ENCODE measurements around the gene RNFT1. TPM values are rescaled to one million over a fixed set of nuclear protein-coding genes. Genes with fewer than 3 reads are reported as not detected.
"Not testable (repeated sequence)": the region's sequence is repeated elsewhere in the genome, so short reads cannot be mapped to it uniquely, and the experiment has no call there.

Gene RNFT1
- total RNA-seq, 1 donor from 2014 or later, result 20.4 TPM

DNA sequence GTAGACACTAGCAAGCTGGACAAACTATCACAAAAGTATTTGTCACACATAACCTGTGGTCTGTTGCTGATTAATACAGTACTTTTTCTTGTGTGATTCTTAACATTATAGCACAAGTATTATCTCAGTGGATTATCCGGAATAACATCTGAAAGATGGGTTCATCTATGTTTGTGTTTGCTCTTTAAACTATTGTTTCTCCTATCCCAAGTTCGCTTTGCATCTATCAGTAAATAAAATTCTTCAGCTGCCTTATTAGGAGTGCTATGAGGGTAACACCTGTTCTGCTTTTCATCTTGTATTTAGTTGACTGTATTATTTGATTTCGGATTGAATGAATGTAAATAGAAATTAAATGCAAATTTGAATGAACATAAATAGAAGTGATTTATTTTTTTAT, 14.5 kb downstream of the RNFT1 start:
- H3K9me3 Mint-ChIP-seq, result no peaks in the 10 kb centered on the region
- H3K36me3 Mint-ChIP-seq, result peaks cover 26% of the 10 kb centered on the region
- TF ChIP-seq, protein P1, sequence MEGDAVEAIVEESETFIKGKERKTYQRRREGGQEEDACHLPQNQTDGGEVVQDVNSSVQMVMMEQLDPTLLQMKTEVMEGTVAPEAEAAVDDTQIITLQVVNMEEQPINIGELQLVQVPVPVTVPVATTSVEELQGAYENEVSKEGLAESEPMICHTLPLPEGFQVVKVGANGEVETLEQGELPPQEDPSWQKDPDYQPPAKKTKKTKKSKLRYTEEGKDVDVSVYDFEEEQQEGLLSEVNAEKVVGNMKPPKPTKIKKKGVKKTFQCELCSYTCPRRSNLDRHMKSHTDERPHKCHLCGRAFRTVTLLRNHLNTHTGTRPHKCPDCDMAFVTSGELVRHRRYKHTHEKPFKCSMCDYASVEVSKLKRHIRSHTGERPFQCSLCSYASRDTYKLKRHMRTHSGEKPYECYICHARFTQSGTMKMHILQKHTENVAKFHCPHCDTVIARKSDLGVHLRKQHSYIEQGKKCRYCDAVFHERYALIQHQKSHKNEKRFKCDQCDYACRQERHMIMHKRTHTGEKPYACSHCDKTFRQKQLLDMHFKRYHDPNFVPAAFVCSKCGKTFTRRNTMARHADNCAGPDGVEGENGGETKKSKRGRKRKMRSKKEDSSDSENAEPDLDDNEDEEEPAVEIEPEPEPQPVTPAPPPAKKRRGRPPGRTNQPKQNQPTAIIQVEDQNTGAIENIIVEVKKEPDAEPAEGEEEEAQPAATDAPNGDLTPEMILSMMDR (IDR thresholded peaks at IDR 0.05; ENCODE audit: unreplicated experiment), result no peak
- no peak overlapping the region for H3K27ac Mint-ChIP-seq
- no peaks in the 10 kb centered on the region for H3K27me3 Mint-ChIP-seq (ENCODE audit: low read depth)
- H3K4me1 Mint-ChIP-seq, result no peaks in the 10 kb centered on the region
- no peak for DNase-seq (ENCODE audit: low spot score in 2 of 2, unreplicated experiment in 2 of 2)
- H3K4me3 Mint-ChIP-seq, result no peak overlapping the region

DNA sequence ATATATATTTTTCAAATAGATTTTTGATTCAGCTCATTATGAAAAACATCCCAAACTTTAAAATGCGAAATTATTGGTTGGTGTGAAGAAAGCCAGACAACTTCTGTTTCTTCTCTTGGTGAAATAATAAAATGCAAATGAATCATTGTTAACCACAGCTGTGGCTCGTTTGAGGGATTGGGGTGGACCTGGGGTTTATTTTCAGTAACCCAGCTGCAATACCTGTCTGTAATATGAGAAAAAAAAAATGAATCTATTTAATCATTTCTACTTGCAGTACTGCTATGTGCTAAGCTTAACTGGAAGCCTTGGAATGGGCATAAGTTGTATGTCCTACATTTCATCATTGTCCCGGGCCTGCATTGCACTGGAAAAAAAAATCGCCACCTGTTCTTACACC, 17.2 kb downstream of the RNFT1 start:
- not testable (repeated sequence) for H3K4me3 Mint-ChIP-seq; H3K27me3 Mint-ChIP-seq (ENCODE audit: low read depth); H3K4me1 Mint-ChIP-seq; H3K9me3 Mint-ChIP-seq; DNase-seq (ENCODE audit: low spot score in 2 of 2, unreplicated experiment in 2 of 2); H3K27ac Mint-ChIP-seq
- H3K36me3 Mint-ChIP-seq, result peaks cover 30% of the 10 kb centered on the region

DNA sequence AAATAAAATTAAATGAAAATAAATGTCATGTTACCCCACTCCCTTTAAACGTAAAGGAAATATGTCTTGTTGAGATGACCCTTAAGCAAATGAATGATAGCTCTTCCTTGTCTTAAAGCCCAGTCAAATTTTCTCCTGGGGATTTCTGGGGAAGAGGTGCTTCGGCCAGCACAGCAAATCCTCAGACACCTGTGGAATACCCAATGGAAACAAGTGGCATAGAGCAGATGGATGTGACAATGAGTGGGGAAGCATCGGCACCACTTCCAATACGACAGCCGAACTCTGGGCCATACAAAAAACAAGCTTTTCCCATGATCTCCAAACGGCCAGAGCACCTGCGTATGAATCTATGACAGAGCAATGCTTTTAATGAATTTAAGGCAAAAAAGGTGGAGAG, 18.1 kb downstream of the RNFT1 start:
- H3K4me3 Mint-ChIP-seq; H3K27ac Mint-ChIP-seq; H3K9me3 Mint-ChIP-seq; DNase-seq (ENCODE audit: low spot score in 2 of 2, unreplicated experiment in 2 of 2); H3K4me1 Mint-ChIP-seq; H3K27me3 Mint-ChIP-seq (ENCODE audit: low read depth): not testable (repeated sequence)
- peaks cover 31% of the 10 kb centered on the region for H3K36me3 Mint-ChIP-seq

DNA sequence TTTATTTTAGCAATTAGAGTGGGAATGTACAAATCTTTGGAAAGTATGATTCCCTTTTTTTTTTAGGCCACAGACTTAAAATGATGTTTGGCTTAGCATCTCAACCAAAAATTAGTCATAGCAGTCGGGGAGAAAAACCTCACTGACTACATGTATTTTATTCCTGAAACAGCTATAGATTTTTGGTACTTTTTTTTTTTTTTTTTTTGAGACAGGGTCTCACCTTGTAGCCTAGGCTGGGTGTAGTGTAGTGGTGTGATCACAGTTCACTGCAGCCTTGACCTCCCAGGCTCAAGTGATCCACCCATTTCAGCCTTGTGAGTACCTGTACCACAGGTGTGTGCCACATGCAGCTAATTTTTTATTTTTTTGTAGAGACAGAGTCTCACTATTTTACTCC, 23.4 kb downstream of the RNFT1 start:
- H3K4me3 Mint-ChIP-seq, result no peak overlapping the region
- no peak for DNase-seq (ENCODE audit: low spot score in 2 of 2, unreplicated experiment in 2 of 2)
- H3K27me3 Mint-ChIP-seq (ENCODE audit: low read depth), result no peaks in the 10 kb centered on the region
- H3K4me1 Mint-ChIP-seq, result no peaks in the 10 kb centered on the region
- peaks cover 39% of the 10 kb centered on the region for H3K36me3 Mint-ChIP-seq
- H3K27ac Mint-ChIP-seq, result no peak overlapping the region
- H3K9me3 Mint-ChIP-seq, result no peaks in the 10 kb centered on the region
- TF ChIP-seq, protein P1 (IDR thresholded peaks at IDR 0.05; ENCODE audit: unreplicated experiment), result no peak

DNA sequence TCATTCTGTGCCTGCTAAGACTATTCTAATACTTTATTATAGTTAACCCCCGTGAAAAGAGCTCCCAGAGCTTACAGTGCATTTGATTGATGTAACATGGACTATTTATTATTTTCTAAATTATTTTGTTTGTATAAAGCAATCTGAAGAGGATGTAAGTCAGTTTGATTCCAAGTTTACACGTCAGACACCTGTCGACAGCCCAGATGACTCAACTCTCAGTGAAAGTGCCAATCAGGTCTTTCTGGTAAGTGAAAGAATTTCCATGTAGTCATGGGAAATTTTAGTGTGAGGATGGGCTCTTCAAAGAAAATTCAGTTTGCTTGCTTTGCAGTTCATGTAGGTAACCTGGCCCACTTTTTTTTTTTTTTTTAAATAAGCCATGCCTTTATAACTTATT, 23.8 kb downstream of the RNFT1 start:
- DNase-seq (ENCODE audit: low spot score in 2 of 2, unreplicated experiment in 2 of 2); H3K4me3 Mint-ChIP-seq; H3K27me3 Mint-ChIP-seq (ENCODE audit: low read depth); H3K4me1 Mint-ChIP-seq; H3K9me3 Mint-ChIP-seq; H3K27ac Mint-ChIP-seq: not testable (repeated sequence)
- peaks cover 37% of the 10 kb centered on the region for H3K36me3 Mint-ChIP-seq

DNA sequence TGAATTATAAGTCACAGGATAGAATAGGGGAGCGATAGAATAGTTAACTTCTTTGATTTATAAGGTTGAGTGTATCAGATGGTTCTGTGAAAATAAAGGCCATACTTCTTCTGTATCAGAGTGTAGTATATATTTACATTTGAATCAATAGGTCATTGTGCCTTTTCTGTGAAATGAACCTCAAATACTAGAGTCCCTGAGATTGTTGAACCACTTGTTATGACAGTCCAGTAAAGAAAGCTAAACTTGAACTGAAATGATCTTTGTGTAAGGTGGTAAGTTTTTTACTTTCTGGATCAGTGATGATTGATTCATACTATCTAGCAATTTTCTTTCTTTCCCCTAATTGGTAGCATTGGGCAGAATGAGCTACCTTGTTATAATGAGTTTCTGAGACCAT, 31.2 kb downstream of the RNFT1 start:
- not testable (repeated sequence) for H3K9me3 Mint-ChIP-seq; DNase-seq (ENCODE audit: low spot score in 2 of 2, unreplicated experiment in 2 of 2); H3K4me1 Mint-ChIP-seq; H3K27ac Mint-ChIP-seq; H3K27me3 Mint-ChIP-seq (ENCODE audit: low read depth); H3K4me3 Mint-ChIP-seq
- H3K36me3 Mint-ChIP-seq, result peaks cover 54% of the 10 kb centered on the region

DNA sequence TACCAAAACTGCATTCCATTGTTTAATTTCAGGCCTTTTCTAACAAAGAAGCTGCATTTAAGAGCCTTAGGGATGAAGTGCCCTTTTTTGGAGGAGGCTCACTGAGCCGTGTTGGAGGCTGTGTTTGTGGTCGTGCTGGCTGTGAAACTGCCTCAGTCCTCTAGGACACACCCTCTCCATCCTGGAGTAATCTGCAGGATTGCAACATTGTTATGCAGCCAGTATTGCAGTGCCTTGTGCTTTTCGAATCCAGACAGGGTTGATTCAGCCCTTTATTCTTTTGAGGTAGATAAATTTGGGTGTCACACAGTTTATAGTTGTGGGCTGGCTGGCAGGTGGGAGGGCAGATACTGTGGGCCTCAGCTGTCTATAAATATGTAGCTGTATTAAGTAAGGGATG, 33.8 kb downstream of the RNFT1 start:
- H3K27me3 Mint-ChIP-seq (ENCODE audit: low read depth); H3K4me1 Mint-ChIP-seq; H3K9me3 Mint-ChIP-seq; H3K4me3 Mint-ChIP-seq; DNase-seq (ENCODE audit: low spot score in 2 of 2, unreplicated experiment in 2 of 2); H3K27ac Mint-ChIP-seq: not testable (repeated sequence)
- H3K36me3 Mint-ChIP-seq, result peaks cover 56% of the 10 kb centered on the region

DNA sequence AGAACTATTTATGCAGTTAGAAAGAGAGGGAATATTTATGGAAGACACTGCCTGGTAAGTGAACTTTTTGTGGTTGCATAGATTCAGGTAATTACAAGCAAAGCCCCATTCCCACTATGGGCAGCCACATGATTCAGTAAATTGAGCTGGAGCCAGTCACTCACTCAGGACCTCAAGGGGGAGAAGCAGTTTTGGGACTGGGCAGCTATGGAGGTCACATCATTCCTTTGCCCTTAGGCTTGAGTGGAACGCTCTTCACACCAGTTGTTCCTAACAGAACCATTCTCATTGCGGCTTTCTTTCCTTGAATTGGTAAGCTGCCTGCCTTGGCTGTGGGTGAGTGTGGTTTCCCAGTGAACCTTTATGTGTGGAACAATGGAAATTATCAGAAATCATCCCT, 34.4 kb downstream of the RNFT1 start:
- H3K27me3 Mint-ChIP-seq (ENCODE audit: low read depth); H3K4me3 Mint-ChIP-seq; DNase-seq (ENCODE audit: low spot score in 2 of 2, unreplicated experiment in 2 of 2); H3K9me3 Mint-ChIP-seq; H3K4me1 Mint-ChIP-seq; H3K27ac Mint-ChIP-seq: not testable (repeated sequence)
- H3K36me3 Mint-ChIP-seq, result peaks cover 56% of the 10 kb centered on the region

DNA sequence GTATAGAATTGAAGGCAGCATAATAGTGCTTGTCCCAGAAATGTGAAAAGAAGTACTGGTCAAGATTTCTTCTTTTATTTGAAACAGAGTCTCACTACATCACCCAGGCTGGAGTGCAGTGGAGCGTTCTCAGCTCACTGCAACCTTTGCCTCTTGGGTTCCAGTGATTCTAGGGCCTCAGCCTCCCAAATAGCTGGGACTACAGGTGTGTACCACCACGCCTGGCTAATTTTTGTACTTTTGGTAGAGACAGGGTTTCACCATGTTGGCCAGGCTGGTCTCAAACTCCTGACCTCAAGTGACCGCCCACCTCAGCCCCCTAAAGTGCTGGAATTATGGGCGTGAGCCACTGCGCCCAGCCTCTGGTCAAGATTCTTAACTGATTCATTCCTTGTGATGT, 43.9 kb downstream of the RNFT1 start:
- H3K27ac Mint-ChIP-seq; H3K4me3 Mint-ChIP-seq; H3K4me1 Mint-ChIP-seq; DNase-seq (ENCODE audit: low spot score in 2 of 2, unreplicated experiment in 2 of 2); H3K27me3 Mint-ChIP-seq (ENCODE audit: low read depth); H3K9me3 Mint-ChIP-seq: not testable (repeated sequence)
- H3K36me3 Mint-ChIP-seq, result peaks cover 30% of the 10 kb centered on the region
